Measurements from ENCODE around the gene SLC9A5.

DNA sequence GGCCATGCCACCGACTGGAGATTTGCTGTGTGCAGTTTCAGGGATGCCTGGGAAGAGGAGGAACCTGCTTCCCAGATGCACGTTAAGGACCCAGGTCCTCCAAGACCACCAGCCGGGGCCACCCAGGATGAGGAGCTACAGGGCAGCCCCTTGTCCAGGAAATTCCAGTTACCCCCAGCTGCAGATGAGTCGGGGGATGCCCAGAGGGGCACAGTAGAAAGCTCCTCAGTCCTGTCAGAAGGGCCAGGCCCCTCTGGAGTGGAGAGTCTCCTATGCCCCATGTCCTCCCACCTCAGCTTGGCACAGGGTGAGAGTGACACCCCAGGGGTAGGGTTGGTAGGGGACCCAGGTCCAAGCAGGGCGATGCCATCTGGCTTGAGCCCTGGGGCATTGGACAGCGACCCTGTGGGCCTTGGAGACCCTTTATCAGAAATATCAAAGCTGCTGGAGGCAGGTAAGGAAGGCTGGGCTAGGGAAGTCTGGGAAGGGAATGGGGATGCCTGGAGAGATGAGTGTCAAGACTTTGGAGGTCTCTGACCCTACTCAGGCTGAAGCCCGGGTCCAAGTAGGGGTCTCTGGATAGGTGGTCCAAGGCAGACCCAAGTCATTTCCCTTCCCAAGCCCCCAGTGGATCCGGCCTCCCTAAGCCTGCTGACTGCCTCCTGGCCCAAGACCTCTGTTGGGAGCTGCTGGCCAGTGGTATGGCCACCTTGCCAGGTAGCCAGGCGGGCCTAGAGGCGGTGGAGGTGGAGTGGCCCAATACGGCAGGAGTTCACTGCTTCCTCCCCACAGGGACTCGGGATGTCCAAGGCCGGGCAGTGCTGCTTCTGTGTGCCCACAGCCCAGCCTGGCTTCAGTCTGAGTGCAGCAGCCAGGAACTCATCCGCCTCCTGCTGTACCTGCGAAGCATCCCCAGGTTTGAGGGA is 31.6 kb downstream of the SLC9A5 start:
- TF ChIP-seq, protein P1, sequence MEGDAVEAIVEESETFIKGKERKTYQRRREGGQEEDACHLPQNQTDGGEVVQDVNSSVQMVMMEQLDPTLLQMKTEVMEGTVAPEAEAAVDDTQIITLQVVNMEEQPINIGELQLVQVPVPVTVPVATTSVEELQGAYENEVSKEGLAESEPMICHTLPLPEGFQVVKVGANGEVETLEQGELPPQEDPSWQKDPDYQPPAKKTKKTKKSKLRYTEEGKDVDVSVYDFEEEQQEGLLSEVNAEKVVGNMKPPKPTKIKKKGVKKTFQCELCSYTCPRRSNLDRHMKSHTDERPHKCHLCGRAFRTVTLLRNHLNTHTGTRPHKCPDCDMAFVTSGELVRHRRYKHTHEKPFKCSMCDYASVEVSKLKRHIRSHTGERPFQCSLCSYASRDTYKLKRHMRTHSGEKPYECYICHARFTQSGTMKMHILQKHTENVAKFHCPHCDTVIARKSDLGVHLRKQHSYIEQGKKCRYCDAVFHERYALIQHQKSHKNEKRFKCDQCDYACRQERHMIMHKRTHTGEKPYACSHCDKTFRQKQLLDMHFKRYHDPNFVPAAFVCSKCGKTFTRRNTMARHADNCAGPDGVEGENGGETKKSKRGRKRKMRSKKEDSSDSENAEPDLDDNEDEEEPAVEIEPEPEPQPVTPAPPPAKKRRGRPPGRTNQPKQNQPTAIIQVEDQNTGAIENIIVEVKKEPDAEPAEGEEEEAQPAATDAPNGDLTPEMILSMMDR (IDR thresholded peaks at IDR 0.05; ENCODE audit: low read depth, low read length): no peak
- no peak for TF ChIP-seq EZH2phosphoT487 (IDR thresholded peaks at IDR 0.05; ENCODE audit: low read depth)
